Neutrophil (primary cell): ENCODE results near the gene VANGL1.

Experiments
- H3K27ac ChIP-seq: fragments of 200-600 bp; sonication (generic); 2 replicates; pipeline ENCODE4 v1.5.1; 2016; ENCODE audit warnings: mild to moderate bottlenecking, moderate library complexity
- H3K27me3 ChIP-seq: fragments of 200-600 bp; sonication (generic); 2 replicates; pipeline ENCODE4 v1.6.0; 2016; ENCODE audit warnings: mild to moderate bottlenecking
- H3K36me3 ChIP-seq: fragments of 200-600 bp; sonication (generic); 2 replicates; pipeline ENCODE4 v1.5.1; 2017
- H3K4me1 ChIP-seq, 2 experiments: fragments of 200-600 bp in 1 of 2; sonication (generic) in 1 of 2; 1 replicate in 1 of 2; 2 replicates in 1 of 2; pipeline versions ENCODE4 v1.5.1 to v1.6.1; 2013 to 2016; ENCODE audit warnings: low read depth in 1 of 2, low read length in 1 of 2, mild to moderate bottlenecking in 1 of 2, moderate library complexity in 1 of 2; ENCODE audit not compliant: control insufficient read depth in 1 of 2, insufficient read depth in 1 of 2
- H3K4me3 ChIP-seq, 2 experiments: fragments of 200-600 bp in 1 of 2; sonication (generic) in 1 of 2; 1 replicate in 1 of 2; 2 replicates in 1 of 2; pipeline ENCODE4 v1.5.1; 2013 to 2016; ENCODE audit warnings: low read depth in 1 of 2, low read length in 1 of 2, mild to moderate bottlenecking in 1 of 2, moderate library complexity in 1 of 2
- H3K9me3 ChIP-seq: fragments of 200-600 bp; sonication (generic); 2 replicates; pipeline ENCODE4 v1.5.1; 2016
- TF ChIP-seq, protein P1 (sequence below): fragments of 200-600 bp; sonication (generic); IDR thresholded peaks from 2 replicates; pipeline ENCODE4 v1.5.1; 2016; ENCODE audit warnings: antibody characterized with exemption

VANGL1 gene

DNA sequence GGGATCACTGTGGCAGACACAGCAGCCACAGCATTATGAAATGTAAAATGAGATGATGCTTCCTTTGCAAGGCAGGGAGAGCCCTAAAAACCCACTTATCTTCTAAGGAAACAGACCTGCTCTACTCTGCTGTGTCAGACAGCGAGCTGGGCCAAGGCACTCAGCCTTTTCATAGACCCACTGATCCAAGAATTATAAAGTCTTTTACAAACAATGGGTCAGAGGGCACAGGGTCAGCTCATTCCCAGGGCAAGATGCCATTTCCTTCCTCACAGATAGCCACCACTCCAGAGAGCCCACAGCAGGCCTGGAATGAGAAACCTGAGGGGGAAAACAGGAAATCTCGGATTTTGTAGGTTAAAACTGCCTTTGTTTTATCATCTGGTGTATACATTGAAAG is 83.8 kb downstream of the VANGL1 start:
- TF ChIP-seq, protein P1, sequence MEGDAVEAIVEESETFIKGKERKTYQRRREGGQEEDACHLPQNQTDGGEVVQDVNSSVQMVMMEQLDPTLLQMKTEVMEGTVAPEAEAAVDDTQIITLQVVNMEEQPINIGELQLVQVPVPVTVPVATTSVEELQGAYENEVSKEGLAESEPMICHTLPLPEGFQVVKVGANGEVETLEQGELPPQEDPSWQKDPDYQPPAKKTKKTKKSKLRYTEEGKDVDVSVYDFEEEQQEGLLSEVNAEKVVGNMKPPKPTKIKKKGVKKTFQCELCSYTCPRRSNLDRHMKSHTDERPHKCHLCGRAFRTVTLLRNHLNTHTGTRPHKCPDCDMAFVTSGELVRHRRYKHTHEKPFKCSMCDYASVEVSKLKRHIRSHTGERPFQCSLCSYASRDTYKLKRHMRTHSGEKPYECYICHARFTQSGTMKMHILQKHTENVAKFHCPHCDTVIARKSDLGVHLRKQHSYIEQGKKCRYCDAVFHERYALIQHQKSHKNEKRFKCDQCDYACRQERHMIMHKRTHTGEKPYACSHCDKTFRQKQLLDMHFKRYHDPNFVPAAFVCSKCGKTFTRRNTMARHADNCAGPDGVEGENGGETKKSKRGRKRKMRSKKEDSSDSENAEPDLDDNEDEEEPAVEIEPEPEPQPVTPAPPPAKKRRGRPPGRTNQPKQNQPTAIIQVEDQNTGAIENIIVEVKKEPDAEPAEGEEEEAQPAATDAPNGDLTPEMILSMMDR, result no peak
- Histone ChIP-seq H3K4me1 (peaks cover 7% of the 10 kb centered on the region in 2 experiments), H3K27me3 (no peaks in the 10 kb centered on the region)

DNA sequence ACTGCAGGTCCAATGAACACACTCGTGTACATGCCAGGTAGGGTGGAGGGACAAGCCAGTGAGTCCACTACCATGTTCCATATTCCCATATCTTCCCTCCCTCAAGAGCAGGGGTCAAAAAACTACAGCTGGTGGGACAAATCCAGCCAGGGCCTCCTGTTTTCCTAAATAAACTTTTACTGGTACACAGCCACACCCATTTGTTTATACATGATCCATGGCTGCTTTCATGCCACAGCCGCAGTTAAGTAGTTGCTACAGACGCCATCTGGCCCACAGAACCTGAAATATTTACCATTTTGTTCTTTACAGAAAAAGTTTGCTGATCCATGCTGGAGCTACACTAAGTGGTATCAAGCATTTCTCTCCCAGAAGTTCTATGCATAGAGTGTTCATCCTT is 84.4 kb downstream of the VANGL1 start:
- peaks cover 7% of the 10 kb centered on the region in 2 experiments for H3K4me1 ChIP-seq
- no peaks in the 10 kb centered on the region for H3K9me3 ChIP-seq
- no peaks in the 10 kb centered on the region for H3K36me3 ChIP-seq
- no peak overlapping the region for H3K4me3 ChIP-seq
- no peak overlapping the region for H3K27ac ChIP-seq
- TF ChIP-seq, protein P1, result no peak
- no peaks in the 10 kb centered on the region for H3K27me3 ChIP-seq

More for the DNA sequence above, 83.8 kb downstream of the VANGL1 start:
- H3K4me3 ChIP-seq, result no peak overlapping the region
- no peaks in the 10 kb centered on the region for H3K9me3 ChIP-seq
- H3K36me3 ChIP-seq, result no peaks in the 10 kb centered on the region
- no peak overlapping the region for H3K27ac ChIP-seq

DNA sequence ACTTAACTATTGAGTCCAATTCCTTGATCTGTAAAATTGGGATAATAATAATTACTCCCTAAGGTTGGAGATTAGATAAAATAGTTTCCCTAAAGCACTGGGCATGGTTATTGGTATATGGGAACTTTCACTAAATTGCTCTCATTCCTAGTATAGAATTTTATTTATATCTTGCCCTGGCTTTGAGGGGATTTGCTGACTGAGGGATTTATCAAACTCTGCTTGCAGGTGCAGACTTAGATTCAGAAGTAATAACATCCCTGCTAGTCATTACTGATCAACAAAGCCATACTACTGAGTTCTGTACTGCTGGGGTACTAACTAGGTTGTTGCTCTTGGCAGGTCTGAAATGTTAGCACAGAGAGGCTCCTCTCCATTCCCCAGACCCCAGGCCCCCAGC is 84.8 kb downstream of the VANGL1 start:
- Histone ChIP-seq H3K27me3 (no peaks in the 10 kb centered on the region), H3K4me3 (no peak overlapping the region), H3K27ac (no peak overlapping the region), H3K36me3 (no peaks in the 10 kb centered on the region), H3K4me1 (peaks cover 7% of the 10 kb centered on the region in 2 experiments), H3K9me3 (no peaks in the 10 kb centered on the region)
- TF ChIP-seq, protein P1, result no peak

DNA sequence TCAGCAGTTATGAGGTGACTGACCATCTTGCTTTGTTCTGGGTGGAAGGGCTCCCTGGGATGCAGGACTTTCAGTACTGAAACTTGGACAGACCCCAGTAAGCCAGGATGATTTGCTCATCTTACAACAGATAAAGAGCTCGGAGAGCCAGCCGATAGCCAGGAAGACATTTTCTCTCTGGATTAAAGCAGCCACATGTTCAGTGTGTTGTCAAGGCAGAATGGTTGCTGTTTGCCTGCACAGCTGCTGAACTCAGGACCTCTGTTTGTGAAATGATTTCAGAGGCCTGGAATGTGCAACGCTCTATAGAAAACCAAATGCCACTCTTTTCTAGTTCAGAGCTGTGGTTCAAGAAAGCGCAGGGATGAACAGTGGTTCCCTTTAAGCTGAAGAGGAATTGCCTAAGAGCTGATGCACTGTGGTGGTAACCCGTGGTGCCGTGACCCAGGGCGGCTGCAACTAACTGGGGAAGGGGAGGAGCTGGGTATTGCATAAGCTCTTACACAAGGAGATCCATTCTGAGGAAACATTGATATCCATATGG is 86.0 kb downstream of the VANGL1 start:
- Histone ChIP-seq H3K27ac (no peak overlapping the region), H3K4me1 (peaks cover 7% of the 10 kb centered on the region in 2 experiments), H3K9me3 (no peaks in the 10 kb centered on the region), H3K27me3 (peaks cover 6% of the 10 kb centered on the region), H3K4me3 (no peak overlapping the region), H3K36me3 (no peaks in the 10 kb centered on the region)
- TF ChIP-seq, protein P1, result no peak

DNA sequence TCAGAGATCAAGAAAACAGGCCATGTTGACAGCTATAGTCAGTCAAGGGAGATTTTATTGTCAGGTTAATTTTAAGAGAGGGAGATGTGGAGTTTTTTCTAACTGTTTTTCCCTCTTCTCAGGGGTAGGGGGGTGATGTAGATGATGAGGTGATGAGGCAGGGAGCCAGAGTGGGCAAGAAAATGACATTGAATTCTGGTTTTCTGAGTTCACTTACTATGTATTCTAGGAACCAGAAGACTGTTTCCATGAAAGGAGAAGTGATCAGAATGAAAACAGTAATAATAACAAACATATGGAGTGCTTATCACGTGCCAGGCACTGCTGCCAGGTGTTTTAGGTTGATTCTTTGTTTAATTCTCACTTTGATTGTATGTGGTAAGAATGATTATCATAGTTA is 86.6 kb downstream of the VANGL1 start:
- TF ChIP-seq, protein P1, result no peak
- no peaks in the 10 kb centered on the region for H3K36me3 ChIP-seq
- H3K4me1 ChIP-seq, result peaks cover 7% of the 10 kb centered on the region in 2 experiments
- H3K27ac ChIP-seq, result no peak overlapping the region
- H3K9me3 ChIP-seq, result no peaks in the 10 kb centered on the region
- H3K4me3 ChIP-seq, result no peak overlapping the region
- H3K27me3 ChIP-seq, result peaks cover 6% of the 10 kb centered on the region
